ENCODE results near the gene AMPD2.
A peak's percentile ranks its signal among the peaks of the same experiment; 100 is the strongest.

The AMPD2 gene

DNA sequence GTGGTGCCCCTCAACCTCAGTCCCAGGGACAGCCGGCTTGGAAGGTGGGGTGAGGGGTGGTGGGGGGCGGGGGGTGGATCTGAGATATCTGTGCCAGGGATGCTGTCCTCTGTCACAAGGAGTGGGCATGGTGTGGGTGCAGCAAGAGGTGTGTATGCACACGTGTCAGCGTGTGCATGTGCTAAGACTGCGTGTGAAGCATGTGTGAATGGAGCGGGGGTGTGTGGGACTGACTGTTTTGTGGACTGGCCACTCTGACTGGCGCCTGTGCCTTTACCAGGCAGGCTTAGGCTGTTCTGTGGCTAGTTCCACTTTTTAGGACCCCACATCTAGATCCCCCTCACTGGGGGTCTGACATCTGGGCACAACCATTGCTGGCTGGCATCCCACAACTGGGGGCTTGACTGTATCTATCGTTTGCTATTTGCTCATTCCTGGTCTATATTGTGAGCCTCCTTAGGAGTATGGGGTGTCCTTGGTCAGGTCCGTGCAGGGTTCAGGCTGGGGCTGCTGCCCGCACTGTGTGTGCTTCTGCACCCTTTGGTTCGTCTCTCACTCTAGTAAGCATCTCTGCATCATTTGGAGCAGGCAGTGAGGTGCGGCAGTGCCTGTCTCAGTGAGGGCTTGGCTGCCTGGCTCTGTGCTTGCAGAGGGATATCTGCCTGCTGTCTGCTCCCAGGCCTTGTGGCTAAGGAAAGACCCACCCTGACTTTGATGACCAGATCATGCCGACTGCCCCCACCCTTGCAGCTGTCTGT lies 1.9 kb downstream of the AMPD2 start:
- TF ChIP-seq, protein P1, sequence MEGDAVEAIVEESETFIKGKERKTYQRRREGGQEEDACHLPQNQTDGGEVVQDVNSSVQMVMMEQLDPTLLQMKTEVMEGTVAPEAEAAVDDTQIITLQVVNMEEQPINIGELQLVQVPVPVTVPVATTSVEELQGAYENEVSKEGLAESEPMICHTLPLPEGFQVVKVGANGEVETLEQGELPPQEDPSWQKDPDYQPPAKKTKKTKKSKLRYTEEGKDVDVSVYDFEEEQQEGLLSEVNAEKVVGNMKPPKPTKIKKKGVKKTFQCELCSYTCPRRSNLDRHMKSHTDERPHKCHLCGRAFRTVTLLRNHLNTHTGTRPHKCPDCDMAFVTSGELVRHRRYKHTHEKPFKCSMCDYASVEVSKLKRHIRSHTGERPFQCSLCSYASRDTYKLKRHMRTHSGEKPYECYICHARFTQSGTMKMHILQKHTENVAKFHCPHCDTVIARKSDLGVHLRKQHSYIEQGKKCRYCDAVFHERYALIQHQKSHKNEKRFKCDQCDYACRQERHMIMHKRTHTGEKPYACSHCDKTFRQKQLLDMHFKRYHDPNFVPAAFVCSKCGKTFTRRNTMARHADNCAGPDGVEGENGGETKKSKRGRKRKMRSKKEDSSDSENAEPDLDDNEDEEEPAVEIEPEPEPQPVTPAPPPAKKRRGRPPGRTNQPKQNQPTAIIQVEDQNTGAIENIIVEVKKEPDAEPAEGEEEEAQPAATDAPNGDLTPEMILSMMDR (IDR thresholded peaks at IDR 0.05) = no peak
- no peak for TF ChIP-seq ZFX (IDR thresholded peaks at IDR 0.05; ENCODE audit: borderline replicate concordance)
- H3K27ac ChIP-seq = peak overlapping the region; percentile 84

DNA sequence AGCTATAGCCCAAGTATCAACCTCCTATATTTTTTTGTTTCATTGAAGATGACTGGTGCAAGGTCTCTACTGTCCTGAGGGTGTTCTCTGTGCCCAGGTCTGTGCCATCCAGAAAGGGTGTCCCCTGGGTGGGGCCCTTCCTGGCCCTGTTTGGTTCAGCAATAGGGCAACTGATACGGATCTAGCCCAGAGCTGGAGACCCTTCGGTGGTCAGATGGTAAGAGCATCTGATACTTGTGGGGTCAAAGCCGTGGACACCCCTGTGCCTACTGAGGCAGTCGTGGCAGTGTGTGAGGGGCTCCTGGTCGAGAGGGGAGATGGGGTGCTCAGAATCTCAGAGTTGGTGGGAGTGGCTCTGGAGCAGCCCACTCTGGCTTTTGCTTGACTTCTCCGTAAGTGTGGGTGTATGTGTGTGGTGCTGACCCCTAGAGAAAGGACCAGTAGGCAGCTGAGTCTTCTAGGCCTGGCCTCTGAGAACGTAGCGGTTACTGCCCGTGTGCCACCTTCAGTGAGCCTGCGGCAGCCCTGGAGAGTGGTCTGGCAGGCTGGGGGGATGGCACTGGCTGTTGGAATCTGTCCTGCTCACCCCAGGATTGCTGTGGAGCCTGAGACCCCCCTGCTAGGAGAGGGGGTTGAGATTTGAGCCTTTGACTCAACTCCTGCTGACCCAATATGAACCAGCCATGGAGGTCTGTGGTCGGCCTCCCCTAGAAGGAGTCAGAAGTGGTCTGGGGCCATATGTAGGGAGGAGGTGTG lies 2.7 kb downstream of the AMPD2 start:
- TF ChIP-seq, protein P1 (IDR thresholded peaks at IDR 0.05) = no peak
- no peak for TF ChIP-seq ZFX (IDR thresholded peaks at IDR 0.05; ENCODE audit: borderline replicate concordance)
- no peak overlapping the region for H3K27ac ChIP-seq

DNA sequence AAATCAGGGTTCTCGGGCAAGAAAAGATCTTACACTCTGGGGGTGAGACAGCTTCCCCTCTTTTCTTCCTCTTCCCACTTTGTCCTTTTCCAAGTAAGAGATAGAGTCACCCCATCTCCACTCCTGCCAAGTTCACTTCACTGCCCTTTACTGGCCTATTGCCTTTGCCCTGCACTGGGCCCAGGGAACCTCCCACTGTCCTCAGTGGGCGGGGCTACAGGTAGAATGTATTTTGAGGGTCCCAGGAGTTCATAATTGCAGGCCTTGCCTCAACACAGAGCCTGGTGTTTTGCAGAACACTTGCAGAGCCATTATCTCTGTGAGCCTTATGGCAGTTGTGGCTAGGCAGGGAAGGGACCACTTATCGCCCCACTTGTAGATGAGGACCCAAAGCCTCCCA lies 3.3 kb downstream of the AMPD2 start:
- TF ChIP-seq, protein P1 (IDR thresholded peaks at IDR 0.05) = no peak
- no peak for TF ChIP-seq ZFX (IDR thresholded peaks at IDR 0.05; ENCODE audit: borderline replicate concordance)
- no peak overlapping the region for H3K27ac ChIP-seq

DNA sequence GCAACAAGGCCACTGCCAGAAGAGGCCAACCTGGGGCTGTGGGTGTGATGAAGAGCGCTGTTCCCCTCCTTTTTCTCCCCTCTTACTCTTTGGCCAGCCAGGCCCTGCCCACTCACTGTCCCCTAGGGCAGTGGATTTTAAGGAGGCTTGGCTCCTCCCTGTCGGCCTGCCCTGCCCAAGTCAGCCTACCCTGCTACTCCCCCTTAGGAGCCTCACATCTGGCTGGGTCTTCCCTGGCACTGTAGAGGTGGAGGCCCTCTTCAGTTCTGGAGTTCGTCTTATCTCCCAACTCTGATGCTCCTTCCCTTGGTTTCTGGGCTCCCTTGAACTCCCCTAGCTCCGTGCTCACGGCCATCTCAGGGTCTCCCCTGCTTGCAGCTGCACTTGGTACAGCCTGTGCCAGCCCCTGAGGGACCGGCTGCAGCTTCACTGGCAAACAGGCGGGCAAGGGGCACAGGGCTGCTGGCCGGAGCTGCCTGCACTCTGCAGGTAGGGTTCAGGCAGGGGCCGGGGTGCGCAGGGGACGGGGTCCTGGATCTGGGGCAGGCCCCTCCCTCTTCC lies 4.0 kb downstream of the AMPD2 start:
- no peak overlapping the region for H3K27ac ChIP-seq
- no peak for TF ChIP-seq ZFX (IDR thresholded peaks at IDR 0.05; ENCODE audit: borderline replicate concordance)
- TF ChIP-seq, protein P1 (IDR thresholded peaks at IDR 0.05) = no peak

DNA sequence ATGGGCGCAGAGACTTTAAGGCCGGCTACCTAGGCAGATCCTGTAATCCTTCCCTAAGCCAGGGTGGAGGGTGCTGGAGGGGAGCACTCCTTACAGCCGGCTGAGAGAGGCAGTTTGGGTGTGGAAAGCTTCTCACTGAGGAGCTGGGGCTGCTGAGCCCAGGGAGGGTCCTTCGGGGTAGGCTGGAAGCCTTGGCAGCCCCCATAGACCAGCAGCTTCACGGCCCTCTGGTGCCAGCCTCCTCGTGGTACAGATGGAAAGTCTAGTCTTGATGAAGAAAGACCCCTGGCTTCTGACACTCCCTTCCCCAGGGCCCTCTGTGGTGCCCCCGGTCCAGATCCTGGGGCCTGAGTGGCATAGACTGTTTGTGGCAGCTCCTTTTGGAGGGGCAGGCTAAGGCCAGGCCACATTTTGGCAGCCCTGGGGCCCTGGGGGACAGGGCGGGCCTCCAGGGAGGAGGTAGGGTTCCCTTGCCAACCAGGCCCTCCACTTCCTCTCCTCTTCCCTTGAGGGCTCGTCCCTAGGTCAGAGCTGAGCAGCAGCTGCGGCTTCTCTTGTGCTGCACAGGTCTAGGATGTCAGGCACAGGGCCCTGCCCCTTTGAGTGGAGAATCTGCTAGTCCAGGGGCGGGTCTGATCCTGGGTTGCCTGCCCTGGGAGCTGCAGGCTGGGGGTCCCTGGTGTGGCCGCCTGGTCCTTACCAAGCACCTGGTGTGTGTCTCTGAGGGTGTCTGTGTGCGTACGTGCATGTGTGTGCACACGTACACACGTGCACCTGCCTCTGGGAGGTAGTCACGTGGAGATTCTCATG lies 4.8 kb downstream of the AMPD2 start:
- TF ChIP-seq, protein P1 (IDR thresholded peaks at IDR 0.05) = no peak
- TF ChIP-seq ZFX (IDR thresholded peaks at IDR 0.05; ENCODE audit: borderline replicate concordance) = no peak
- no peak overlapping the region for H3K27ac ChIP-seq

DNA sequence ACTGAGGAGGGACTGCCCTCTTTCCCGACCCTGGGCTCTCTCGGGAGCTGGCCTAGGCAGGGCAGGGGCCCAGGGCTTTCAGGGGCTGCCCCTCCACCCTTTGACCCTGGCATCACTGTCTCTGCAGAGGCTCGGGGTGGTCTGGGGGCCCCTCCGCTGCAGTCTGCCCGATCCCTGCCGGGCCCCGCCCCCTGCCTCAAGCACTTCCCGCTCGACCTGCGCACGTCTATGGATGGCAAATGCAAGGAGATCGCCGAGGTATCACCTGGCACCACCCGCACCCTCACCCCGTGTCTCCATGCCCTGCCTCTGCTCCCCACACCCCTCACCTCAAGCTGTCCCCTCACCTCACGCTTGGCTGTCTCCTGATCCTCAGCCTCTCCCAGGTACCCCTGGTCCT lies 5.5 kb downstream of the AMPD2 start:
- H3K27ac ChIP-seq = no peak overlapping the region
- TF ChIP-seq, protein P1 (IDR thresholded peaks at IDR 0.05) = no peak
- no peak for TF ChIP-seq ZFX (IDR thresholded peaks at IDR 0.05; ENCODE audit: borderline replicate concordance)

Measured in 22Rv1 (cell line).